Urinary bladder (tissue), 4 donors: ENCODE results near the gene CLEC2L. TPM values are rescaled to one million over a fixed set of nuclear protein-coding genes. Genes with fewer than 3 reads are reported as not detected.
"Not testable (repeated sequence)": the region's sequence is repeated elsewhere in the genome, so short reads cannot be mapped to it uniquely, and the experiment has no call there.

Experiments
- DNase-seq: peaks from one replicate; pipeline ENCODE4 v3.0.0-alpha.2; 2015; ENCODE audit errors: extremely low spot score
- H3K27ac ChIP-seq: one replicate; pipeline ENCODE4 v1.5.1; 2013; ENCODE audit warnings: low read depth, mild to moderate bottlenecking, moderate library complexity
- H3K36me3 ChIP-seq: one replicate; pipeline ENCODE4 v1.6.1; 2013; ENCODE audit warnings: mild to moderate bottlenecking, moderate library complexity; ENCODE audit not compliant: insufficient read depth
- H3K4me1 ChIP-seq: one replicate; pipeline ENCODE4 v1.6.1; 2013; ENCODE audit warnings: mild to moderate bottlenecking, moderate library complexity; ENCODE audit not compliant: insufficient read depth
- H3K4me3 ChIP-seq: one replicate; pipeline ENCODE4 v1.5.1; 2013; ENCODE audit warnings: low read depth, low read length
- WGBS: extraction: QIAGEN DNeasy Blood & Tissue Kit; methylation state at CpG from one replicate; pipeline ENCODE4 v1.1.7; 2013; 5-methylcytosine and 5-hydroxymethylcytosine counted together
- polyA plus RNA-seq: library from polyadenylated mRNA; stranded (reverse); fragments of 200-250 nt; gene quantifications from one replicate; pipeline ENCODE4 v1.2.3, GENCODE V29; 2013
- total RNA-seq: library from RNA; depleted of rRNA; stranded (reverse); fragments of >200 nt; gene quantifications from one replicate; pipeline ENCODE4 v1.2.3, GENCODE V29; 2014
- donor health status: healthy with polysubstance abuse.
- donor health status: healthy.

Gene CLEC2L
- total and polyA plus RNA-seq, 2 donors: 0.08 to 0.32 TPM

DNA sequence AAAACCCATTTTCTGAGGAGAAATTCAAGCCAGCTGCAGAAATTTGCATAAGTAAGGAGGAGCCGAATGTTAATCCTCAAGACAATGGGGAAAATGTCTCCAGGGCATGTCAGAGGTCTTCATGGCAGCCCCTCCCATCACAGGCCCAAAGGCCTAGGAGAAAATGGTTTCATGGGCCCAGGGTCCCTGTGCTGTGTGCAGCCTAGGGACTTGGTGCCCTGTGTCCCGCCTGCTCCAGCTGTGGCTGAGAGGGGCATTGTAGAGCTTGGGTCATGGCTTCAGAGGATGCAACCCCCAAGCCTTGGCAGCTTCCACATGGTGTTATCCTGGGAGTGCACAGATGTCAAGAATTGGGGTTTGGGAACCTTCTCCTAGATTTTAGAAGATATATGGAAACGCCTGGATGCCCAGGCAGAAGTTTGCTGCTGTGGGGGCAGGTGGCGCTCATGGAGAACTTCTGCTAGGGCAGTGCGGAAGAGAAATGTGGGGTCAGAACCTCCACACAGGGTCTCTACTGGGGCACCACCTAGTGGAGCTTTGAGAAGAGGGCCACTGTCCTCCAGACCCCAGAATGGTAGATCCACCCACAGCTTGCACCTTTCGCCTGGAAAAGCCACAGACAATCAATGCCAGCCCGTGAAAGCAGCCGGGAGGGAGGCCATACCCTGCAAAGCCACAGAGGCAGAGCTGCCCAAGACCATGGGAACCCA, 30.7 kb downstream of the CLEC2L start:
- H3K36me3 ChIP-seq, H3K4me1 ChIP-seq, H3K4me3 ChIP-seq, DNase-seq, H3K27ac ChIP-seq: not testable (repeated sequence)
- 94% methylated on average over 8 of the region's 8 CpGs for WGBS

- H3K4me1 ChIP-seq: no peaks in the 10 kb centered on the region
- WGBS: 69% methylated on average over 8 of the region's 8 CpGs
- H3K4me3 ChIP-seq: no peak overlapping the region
Measured at GRCh38 chr7:139557857-139558581, 34.5 kb downstream of the CLEC2L start.

GRCh38 chr7:139559364-139560105, 36.0 kb downstream of the CLEC2L start:
- WGBS: 78% methylated on average over 18 of the region's 18 CpGs
- no peaks in the 10 kb centered on the region for H3K4me1 ChIP-seq
- H3K27ac ChIP-seq: no peak overlapping the region
- H3K36me3 ChIP-seq: no peaks in the 10 kb centered on the region
- DNase-seq: no peak
- no peak overlapping the region for H3K4me3 ChIP-seq

More at GRCh38 chr7:139557857-139558581, 34.5 kb downstream of the CLEC2L start:
- Histone ChIP-seq H3K36me3 (no peaks in the 10 kb centered on the region), H3K27ac (no peak overlapping the region)
- no peak for DNase-seq

DNA sequence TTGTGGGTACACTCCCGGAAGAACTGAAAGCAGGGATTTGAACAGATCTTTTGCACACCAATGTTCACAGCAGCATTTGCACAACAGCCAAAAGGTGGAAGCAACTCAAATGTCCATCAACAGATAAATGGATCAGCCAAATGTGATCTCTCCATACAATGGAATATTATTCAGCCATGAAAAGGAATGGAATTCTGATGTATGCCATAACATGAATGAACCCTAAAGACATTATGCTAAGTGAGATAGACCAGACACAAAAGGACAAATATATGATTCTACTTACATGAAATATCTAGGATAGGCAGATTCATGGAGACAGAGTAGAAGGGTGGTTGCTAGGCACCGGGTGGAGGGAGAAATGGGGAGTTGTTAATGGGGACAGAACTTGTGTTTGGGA, 36.7 kb downstream of the CLEC2L start:
- WGBS: 93% methylated on average over 2 of the region's 2 CpGs
- no peak overlapping the region for H3K27ac ChIP-seq
- no peak for DNase-seq
- H3K4me1 ChIP-seq: no peaks in the 10 kb centered on the region
- no peak overlapping the region for H3K4me3 ChIP-seq
- no peaks in the 10 kb centered on the region for H3K36me3 ChIP-seq

DNA sequence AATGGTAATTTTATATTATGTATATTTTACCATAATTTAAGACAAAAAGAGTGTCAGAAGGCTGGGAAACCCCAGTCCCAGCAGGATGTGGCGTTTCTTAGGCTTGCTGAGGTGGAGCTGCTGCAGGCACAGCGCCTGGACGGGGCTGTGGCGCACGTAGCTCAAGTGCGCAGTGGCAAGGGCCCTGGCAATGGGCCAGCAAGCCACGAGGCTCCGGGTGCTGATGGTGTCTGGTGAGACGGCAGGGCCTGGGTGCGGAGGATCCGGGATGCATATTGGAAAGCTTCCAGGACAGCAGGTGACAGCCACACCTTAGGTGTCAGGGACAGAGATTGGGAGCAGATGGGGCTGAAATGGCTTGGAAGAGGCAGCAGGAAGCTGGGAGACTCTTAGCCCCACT, 37.2 kb downstream of the CLEC2L start:
- no peaks in the 10 kb centered on the region for H3K4me1 ChIP-seq
- 87% methylated on average over 11 of the region's 11 CpGs for WGBS
- no peak overlapping the region for H3K4me3 ChIP-seq
- no peaks in the 10 kb centered on the region for H3K36me3 ChIP-seq
- no peak for DNase-seq
- H3K27ac ChIP-seq: no peak overlapping the region

DNA sequence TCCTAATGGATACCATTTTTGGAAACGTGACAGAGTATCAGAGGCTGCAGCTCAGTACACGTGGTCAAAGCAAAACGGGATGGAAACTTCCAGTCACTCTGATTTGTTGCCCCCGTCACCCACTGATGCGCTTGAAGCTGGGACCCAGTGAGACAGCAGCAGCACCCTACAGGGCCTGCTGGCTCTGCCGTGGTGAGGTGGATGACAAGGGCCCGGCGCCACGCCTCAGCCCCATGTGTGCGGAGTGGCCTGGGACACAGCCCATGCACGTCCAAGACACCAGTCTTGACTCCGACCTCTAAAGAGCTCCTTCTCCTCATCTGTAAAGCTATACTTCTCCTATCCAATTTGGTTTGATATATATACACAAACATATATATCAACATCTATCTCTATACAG, 39.0 kb downstream of the CLEC2L start:
- WGBS: 87% methylated on average over 12 of the region's 12 CpGs

DNA sequence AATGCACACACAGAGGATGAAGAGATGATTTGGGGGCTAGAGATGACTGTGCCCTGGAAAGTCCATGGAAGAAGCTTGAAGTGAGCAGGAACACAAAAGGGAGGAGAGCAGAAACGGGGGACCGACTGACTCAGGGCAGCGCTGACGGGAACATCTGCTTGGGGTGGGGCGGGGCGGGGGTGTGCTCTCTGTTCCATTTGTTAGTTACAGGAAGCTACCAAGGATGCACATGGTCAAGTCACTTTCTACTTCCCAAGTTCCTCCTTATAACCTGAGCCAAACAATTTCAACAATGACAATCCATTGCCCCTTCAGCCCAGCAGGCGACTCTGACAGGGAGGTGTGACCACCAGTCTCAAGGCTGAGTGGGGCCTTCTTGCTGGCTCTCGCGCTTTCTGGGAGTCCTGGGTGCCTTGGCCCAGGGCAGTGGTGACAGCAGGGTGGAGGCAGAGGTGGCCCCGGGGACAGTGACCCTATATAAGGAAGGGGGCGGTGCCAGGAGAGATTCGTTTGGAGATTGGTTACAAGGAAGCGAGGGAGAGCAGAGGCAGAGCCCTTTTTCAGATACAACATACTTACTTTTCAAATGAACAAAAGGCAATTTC, 39.6 kb downstream of the CLEC2L start:
- WGBS: 81% methylated on average over 13 of the region's 13 CpGs
- H3K4me1 ChIP-seq: no peaks in the 10 kb centered on the region
- DNase-seq: no peak
- no peak overlapping the region for H3K4me3 ChIP-seq
- no peaks in the 10 kb centered on the region for H3K36me3 ChIP-seq
- no peak overlapping the region for H3K27ac ChIP-seq

More for the DNA sequence above, 39.0 kb downstream of the CLEC2L start:
- no peak overlapping the region for H3K4me3 ChIP-seq
- H3K4me1 ChIP-seq: no peaks in the 10 kb centered on the region
- no peak for DNase-seq
- no peaks in the 10 kb centered on the region for H3K36me3 ChIP-seq
- H3K27ac ChIP-seq: no peak overlapping the region

GRCh38 chr7:139563856-139564255, 40.4 kb downstream of the CLEC2L start:
- no peak for DNase-seq
- WGBS: 91% methylated on average over 5 of the region's 5 CpGs
- no peak overlapping the region for H3K4me3 ChIP-seq
- H3K36me3 ChIP-seq: no peaks in the 10 kb centered on the region
- no peaks in the 10 kb centered on the region for H3K4me1 ChIP-seq
- H3K27ac ChIP-seq: no peak overlapping the region

DNA sequence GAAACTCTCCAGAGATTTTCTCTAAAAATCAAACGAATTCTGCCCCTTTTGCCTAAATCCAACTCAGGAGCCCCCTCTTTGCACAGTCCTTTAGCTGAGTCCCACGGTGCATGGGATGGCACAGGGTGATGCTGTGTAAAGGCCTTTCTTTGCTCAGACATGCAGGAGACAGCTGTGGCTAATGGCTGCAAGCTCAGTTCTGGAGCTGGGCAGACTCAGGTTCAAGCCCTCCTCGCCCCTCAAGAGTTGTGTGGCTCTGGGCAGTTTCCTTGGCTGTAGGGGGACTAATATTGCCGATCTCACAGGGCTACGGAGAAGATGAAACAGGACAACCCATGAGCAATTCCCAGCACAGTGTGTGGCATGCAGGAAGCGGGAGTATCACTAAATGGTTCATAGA, 42.6 kb downstream of the CLEC2L start:
- WGBS: 93% methylated on average over 6 of the region's 6 CpGs
- no peaks in the 10 kb centered on the region for H3K4me1 ChIP-seq
- H3K36me3 ChIP-seq: no peaks in the 10 kb centered on the region
- DNase-seq: no peak
- no peak overlapping the region for H3K27ac ChIP-seq
- H3K4me3 ChIP-seq: no peak overlapping the region

DNA sequence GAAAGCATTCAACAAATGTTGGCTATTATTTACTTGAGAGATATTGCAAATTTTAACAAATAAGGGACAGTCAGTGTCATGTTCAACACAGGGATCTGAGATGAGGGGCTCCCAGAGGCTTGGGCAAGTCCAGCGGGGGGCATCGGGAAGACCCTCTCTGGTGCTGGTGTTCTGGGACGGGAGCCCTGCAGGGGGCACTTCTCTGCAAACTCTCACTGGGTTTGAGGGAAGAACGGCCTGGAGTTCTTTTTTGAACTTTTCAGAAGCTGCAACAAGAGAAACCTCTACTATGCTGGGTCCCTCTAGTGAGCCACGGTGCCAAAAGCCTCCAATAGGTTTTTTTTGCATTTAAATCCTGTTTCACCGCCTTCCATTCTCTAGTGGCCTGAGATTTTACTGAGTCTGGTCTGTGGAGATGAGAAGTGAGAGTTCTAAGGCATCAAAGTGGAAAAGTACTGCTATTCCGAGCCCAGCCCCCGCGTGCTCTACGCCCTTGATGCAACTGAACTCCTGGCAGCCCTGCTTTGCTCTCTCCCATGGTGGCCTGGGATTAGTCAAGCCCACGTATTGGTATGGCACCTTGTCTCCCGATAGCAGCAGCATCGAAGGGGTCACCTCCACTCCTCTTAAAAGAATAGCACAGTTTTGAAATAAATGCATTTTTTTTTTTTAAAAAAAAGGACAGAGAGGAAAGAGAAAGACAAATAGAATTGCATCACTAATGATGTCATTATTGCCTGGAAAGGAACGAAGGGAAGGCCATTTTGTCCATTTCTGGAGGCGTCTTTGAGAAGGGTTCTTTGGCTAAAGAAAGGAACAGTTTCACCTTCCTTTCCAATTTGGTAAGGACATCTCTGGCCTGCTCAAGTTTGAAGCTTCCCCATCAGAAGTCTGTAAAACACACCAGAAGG, 43.5 kb downstream of the CLEC2L start:
- Histone ChIP-seq H3K27ac (no peak overlapping the region), H3K4me1 (no peaks in the 10 kb centered on the region), H3K36me3 (no peaks in the 10 kb centered on the region), H3K4me3 (no peak overlapping the region)
- 90% methylated on average over 15 of the region's 15 CpGs for WGBS
- no peak for DNase-seq

GRCh38 chr7:139567647-139568345, 44.3 kb downstream of the CLEC2L start:
- Histone ChIP-seq H3K36me3 (no peaks in the 10 kb centered on the region), H3K27ac (no peak overlapping the region), H3K4me3 (no peak overlapping the region), H3K4me1 (no peaks in the 10 kb centered on the region)
- 90% methylated on average over 14 of the region's 14 CpGs for WGBS
- DNase-seq: no peak

GRCh38 chr7:139568346-139568675, 44.8 kb downstream of the CLEC2L start:
- WGBS: 92% methylated on average over 6 of the region's 6 CpGs
- Histone ChIP-seq H3K4me3 (no peak overlapping the region), H3K27ac (no peak overlapping the region), H3K36me3 (peaks cover 3% of the 10 kb centered on the region), H3K4me1 (peaks cover 2% of the 10 kb centered on the region)
- DNase-seq: no peak
